ENCODE measurements around the gene PSD.

Gene PSD

DNA sequence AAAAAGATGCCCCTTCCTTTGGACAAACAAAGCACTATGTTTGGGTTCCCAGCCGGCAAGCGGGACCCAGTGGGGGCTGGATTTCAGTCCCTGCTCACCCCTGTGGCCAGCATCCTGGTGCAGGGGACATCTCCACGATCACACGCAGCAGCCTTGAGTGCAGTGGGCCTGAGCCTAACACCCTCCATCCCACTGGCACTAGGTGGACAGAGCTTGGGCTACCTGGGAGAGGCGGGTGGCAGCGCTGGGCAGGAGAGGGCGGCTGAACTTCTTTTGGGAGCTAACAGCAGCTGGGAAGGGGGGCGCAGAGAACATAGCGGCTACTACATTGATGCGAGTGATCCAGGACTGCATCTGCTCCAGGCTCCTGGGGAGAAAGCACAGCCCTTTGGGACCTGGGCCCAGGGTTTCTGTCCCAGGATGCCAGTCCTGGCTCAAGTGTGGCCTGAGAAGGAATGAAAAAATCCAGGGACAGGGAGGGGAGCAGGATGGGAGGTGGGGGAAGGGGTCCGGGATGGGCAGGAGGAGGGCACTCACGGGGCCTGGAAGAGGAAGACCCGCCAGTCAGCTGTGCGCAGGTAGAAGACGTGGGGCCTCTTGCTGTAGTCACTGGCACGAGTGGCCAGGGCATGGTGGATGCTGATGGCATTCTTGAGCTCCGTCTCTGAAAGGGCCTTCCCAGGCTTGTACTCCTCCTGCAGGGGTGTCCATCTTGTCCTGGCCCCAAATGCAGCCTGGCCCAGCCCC, 14.1 kb downstream of the PSD start:
- no peak for DNase-seq (ENCODE audit: low spot score)

DNA sequence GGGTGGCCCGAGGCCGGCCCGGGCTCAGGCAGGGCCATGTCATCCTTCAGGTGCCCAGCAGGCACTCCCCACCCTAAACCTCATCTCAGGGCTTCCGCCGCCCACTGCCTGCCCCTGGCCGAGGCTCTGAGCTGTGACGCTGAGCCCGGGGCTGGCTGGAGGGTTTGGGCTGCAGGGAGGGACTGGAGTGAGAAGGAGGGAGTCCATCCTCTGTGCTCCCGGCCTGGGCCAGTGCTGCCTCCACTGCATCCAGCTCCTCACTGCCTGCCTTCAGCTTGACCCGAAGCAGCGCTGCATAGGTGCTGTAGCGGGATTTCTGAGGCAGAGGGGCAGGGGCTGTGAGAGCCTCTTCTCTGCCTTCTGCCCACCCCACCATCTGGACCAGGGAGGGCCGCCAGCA, 15.5 kb downstream of the PSD start:
- DNase-seq (ENCODE audit: low spot score), result no peak

GRCh38 chr10:102402512-102402896, 16.1 kb downstream of the PSD start:
- no peak for DNase-seq (ENCODE audit: low spot score)

GRCh38 chr10:102401735-102402511, 16.7 kb downstream of the PSD start:
- no peak for DNase-seq (ENCODE audit: low spot score)

- DNase-seq (ENCODE audit: low spot score), result no peak
Measured at GRCh38 chr10:102401342-102401654, 17.3 kb downstream of the PSD start.

DNA sequence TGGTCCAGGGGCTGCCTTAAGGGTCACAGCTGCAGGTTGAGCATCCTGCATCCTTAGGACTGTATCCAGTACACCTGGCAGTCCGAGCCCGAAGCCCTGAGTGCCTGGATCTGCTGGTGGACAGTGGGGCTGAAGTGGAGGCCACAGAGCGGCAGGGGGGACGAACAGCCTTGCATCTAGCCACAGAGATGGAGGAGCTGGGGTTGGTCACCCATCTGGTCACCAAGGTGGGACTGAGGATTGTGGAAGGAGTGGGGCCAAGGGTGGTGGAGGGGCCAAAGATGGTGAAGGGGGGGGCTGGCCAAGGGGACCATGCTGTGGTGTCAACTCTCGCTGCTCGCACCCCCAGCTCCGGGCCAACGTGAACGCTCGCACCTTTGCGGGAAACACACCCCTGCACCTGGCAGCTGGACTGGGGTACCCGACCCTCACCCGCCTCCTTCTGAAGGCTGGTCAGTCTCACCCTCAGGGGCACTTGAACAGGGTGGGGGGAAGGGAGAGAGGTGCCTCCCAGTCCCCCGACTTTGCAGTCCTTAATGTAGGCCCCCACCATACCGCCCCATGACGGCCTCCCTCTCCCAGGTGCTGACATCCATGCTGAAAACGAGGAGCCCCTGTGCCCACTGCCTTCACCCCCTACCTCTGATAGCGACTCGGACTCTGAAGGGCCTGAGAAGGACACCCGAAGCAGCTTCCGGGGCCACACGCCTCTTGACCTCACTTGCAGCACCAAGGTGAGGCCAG, 17.8 kb downstream of the PSD start:
- DNase-seq (ENCODE audit: low spot score), result no peak

GRCh38 chr10:102400076-102400475, 18.5 kb downstream of the PSD start:
- DNase-seq (ENCODE audit: low spot score), result no peak

GRCh38 chr10:102399217-102400021, 19.2 kb downstream of the PSD start:
- DNase-seq (ENCODE audit: low spot score), result peak; percentile 83

GRCh38 chr10:102398172-102399020, 20.2 kb downstream of the PSD start:
- no peak for DNase-seq (ENCODE audit: low spot score)

- DNase-seq (ENCODE audit: low spot score), result no peak
Measured at GRCh38 chr10:102397222-102398171, 21.1 kb downstream of the PSD start.

DNA sequence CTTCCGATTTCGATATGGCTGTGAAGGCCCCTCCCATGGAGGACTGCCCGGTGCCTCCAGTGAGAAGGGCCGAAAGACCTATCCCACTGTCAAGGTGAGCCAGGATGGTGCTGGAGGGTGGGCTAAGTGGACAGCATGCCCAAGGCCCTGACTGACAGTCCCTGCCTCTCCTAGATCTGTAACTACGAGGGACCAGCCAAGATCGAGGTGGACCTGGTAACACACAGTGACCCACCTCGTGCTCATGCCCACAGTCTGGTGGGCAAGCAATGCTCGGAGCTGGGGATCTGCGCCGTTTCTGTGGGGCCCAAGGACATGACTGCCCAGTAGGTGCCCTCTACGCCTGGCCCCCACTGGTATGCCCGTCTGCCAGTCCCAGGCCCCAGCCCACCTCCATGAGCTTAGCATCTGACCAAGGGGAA, 21.8 kb downstream of the PSD start:
- DNase-seq (ENCODE audit: low spot score), result no peak

DNA sequence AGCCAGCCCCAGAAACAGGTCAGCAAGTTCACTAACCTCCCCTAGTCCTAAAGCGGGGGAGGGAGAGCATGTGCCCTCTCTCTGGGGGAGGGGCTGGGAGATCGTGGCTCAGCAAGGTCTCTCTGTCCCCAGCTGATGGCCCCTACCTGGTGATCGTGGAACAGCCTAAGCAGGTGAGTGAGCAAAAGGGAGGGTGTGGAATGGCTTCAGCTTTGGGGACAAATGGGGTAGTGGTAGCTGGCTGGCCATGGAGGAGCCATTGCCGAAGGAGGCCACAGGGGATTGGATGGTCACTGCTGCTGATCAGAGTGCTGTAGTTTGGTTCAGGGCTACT, 22.3 kb downstream of the PSD start:
- DNase-seq (ENCODE audit: low spot score), result no peak

DNA sequence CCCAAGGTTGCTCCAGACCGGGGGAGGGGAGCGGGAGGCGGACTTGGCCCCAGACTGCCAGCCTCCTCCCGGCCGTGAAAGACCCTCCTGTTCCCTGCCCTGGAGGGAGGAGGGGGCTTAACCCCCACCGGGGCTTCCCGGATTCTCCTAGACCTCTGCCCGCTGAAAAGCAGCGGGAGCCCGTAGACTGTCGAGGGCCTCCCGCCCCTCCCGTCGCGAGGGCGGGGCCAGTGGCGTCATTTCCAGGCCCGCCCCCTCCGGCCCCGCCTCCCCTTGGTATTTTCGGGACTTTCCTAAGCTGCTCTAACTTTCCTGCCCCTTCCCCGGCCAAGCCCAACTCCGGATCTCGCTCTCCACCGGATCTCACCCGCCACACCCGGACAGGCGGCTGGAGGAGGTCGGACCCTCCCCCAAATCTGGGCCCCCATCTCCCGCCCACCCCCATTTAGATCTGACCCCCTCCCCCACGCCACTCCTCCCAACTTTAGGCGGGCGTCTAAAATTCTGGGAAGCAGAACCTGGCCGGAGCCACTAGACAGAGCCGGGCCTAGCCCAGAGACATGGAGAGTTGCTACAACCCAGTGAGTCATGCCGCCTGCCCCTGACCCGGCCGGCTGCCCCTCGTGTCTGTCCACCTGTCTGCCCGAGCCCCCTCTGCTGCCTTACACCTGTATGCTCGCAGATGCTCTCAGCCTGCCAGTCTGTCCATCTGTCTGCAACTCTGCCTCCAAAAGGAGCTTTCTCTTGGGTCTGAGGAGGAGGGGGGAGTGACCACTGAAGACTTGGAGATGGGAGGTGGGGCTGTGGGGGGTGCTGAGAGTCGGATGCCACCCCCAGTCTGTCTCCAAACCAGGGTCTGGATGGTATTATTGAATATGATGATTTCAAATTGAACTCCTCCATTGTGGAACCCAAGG, 22.9 kb downstream of the PSD start, which contains the start of gene NFKB2:
Gene NFKB2, plus strand, starts transcription at position 306 of the 917 bp plus-strand sequence. Its CDS starts 255 bp downstream, at position 561.
- peak; percentile 74 for DNase-seq (ENCODE audit: low spot score)

DNA sequence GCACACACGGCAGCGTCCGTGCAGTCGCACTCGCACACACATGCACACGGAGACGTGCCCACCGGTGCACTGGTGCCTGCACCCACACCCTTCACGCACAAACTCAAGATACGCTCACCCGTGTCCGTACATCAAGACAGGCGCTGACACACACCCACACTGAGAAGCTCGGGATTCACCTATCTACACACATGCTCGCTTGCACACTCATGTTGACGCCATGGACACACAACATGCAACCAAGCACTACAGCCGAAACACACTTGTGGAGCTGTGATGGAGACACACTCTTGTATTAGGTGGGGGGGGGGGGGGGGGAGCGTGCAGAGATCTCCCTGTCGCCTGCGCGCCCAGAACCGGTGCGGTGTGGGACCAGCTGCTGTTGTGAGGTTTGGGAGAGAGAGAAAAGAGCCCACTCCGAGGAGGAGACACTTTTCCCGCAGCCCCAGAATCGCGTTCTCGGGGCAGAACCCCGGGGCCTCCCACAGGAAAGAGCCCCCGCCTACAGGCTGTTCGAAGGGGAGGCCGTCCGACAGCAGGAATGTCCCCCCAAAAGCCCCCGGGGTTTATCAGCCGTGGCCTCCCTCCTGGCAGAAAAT, 23.7 kb downstream of the PSD start:
- no peak for DNase-seq (ENCODE audit: low spot score)

DNA sequence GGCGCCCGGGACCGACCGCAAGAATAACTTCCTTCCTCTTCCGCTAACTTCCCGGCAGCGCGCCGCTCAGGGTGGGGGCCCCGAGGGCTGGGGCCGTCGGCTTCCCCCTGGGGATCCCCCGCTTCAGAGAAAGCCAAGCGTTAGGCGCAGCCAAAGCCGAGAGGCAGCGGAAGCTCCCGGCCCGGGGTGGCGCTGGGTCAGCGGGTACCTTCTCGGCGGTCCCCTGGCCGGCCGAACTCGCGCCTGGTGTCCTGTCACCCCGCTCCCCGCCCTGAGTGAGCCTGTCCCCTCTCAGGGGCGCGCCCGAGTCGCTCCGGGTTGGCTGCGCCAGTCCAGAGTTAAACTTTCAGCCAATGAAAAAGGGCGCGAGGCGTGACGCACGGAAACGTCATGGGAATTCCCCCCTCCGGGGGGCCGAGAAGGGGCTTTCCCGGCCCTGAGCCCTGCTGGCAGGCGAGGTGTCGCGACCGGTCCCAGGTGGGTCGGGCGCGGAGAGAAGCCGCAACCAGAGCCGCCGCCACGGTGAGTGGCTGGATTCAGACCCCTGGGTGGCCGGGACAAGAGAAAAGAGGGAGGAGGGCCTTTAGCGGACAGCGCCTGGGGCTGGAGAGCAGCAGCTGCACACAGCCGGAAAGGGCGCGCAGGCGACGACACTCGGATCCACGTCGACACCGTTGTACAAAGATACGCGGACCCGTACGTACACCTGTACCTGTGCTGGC, 24.3 kb downstream of the PSD start:
- peak; percentile 86 for DNase-seq (ENCODE audit: low spot score)

GRCh38 chr10:102393411-102394078, 25.0 kb downstream of the PSD start:
- DNase-seq (ENCODE audit: low spot score), result no peak

- no peak for DNase-seq (ENCODE audit: low spot score)
Measured at GRCh38 chr10:102392306-102392705, 26.3 kb downstream of the PSD start.
